Immature natural killer cell (primary cell): Measurements from ENCODE around the gene YIF1A. TPM values are rescaled to one million over a fixed set of nuclear protein-coding genes. Genes with fewer than 3 reads are reported as not detected.
A peak's percentile ranks its signal among the peaks of the same experiment; 100 is the strongest.
"Not testable (repeated sequence)": the region's sequence is repeated elsewhere in the genome, so short reads cannot be mapped to it uniquely, and the experiment has no call there.

Experiments used
- DNase-seq, 3 donors: peaks; one replicate each; pipeline ENCODE4 v3.0.0; 2022; ENCODE audit warnings: mixed read lengths in 1 of 3
- H3K27ac Mint-ChIP-seq, 6 donors: one replicate each; pipeline ENCODE4 v1.8.0; 2020; ENCODE audit warnings: mixed read lengths in 6 of 6, mild to moderate bottlenecking in 5 of 6, inconsistent platforms in 4 of 6, moderate library complexity in 3 of 6
- H3K27me3 Mint-ChIP-seq, 3 donors: one replicate each; pipeline ENCODE4 v1.8.0; 2020 to 2021; ENCODE audit warnings: low read depth in 3 of 3, mild to moderate bottlenecking in 3 of 3, mixed read lengths in 3 of 3, moderate library complexity in 3 of 3, inconsistent platforms in 1 of 3
- H3K36me3 Mint-ChIP-seq, 3 donors: one replicate each; pipeline ENCODE4 v1.8.0; 2020; ENCODE audit warnings: mixed read lengths in 3 of 3, inconsistent platforms in 2 of 3, mild to moderate bottlenecking in 2 of 3
- H3K4me1 Mint-ChIP-seq, 2 donors: one replicate each; pipeline ENCODE4 v1.8.0; 2020; ENCODE audit warnings: inconsistent platforms in 2 of 2, mild to moderate bottlenecking in 2 of 2, mixed read lengths in 2 of 2, moderate library complexity in 1 of 2
- H3K4me3 Mint-ChIP-seq, 5 donors: one replicate each; pipeline ENCODE4 v1.8.0; 2020; ENCODE audit warnings: mild to moderate bottlenecking in 5 of 5, mixed read lengths in 5 of 5, inconsistent platforms in 3 of 5, moderate library complexity in 3 of 5
- H3K9me3 Mint-ChIP-seq, 6 donors: one replicate each; pipeline ENCODE4 v1.8.0; 2020; ENCODE audit warnings: mild to moderate bottlenecking in 6 of 6, mixed read lengths in 6 of 6, inconsistent platforms in 4 of 6, moderate library complexity in 3 of 6
- polyA plus RNA-seq, 3 donors: library from polyadenylated mRNA; unstranded; fragments of 300-500 nt; fragmentation: Illumina TruSeq; gene quantifications; one replicate each; pipeline ENCODE4 v1.2.3, GENCODE V29; 2021

Gene YIF1A
- polyA plus RNA-seq, 3 donors from 2014 or later = 55.7 to 85.2 (median 62.1) TPM

DNA sequence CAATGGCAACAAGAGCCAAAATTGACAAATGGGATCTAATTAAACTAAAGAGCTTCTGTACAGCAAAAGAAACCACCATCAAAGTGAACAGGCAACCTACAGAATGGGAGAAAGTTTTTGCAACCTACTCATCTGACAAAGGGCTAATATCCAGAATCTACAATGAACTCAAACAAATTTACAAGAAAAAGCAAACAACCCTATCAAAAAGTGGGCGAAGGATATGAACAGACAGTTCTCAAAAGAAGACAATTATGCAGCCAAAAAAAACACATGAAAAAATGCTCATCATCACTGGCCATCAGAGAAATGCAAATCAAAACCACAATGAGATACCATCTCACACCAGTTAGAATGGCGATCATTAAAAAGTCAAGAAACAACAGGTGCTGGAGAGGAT is 31.3 kb upstream of the YIF1A start:
- Mint-ChIP-seq H3K4me1 (peaks cover 5 to 22% of the 10 kb centered on the region in 2 donors), H3K27me3 (peaks cover 10 to 14% (median 12%) of the 10 kb centered on the region in 3 donors), H3K4me3 (peak overlapping the region in 1 of 5 donors; percentile 2), H3K27ac (peak overlapping the region in 3 of 6 donors; percentile 32 to 53 (median 42))
- not testable (repeated sequence) for H3K36me3 Mint-ChIP-seq, H3K9me3 Mint-ChIP-seq, DNase-seq

DNA sequence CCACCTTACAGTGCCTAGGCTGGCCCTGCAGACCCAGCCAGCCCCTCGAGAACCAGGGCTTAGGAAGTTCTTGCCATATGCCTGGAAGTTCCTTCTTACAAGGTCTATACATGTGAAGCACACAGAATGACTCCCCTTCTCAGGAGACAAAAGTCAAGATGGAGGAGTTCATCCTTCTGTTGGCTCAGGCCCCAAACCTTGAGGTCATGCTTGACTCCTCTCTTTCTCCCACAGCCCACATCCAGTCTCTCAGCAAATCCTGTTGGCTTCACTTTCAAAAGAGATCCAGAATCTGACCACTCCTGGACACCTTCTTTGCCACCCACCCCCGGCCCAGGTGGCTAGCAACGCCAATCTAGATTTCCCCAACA is 29.6 kb upstream of the YIF1A start:
- Mint-ChIP-seq H3K36me3 (no peaks in the 10 kb centered on the region), H3K27ac (peak overlapping the region in 5 of 6 donors; percentile 7 to 84 (median 56)), H3K4me3 (peak overlapping the region in 1 of 5 donors; percentile 46), H3K27me3 (peaks cover 7 to 20% (median 12%) of the 10 kb centered on the region in 3 donors), H3K4me1 (peaks cover 5 to 27% of the 10 kb centered on the region in 2 donors), H3K9me3 (peaks cover 0 to 5% (median 2%) of the 10 kb centered on the region in 6 donors)
- DNase-seq = no peak

DNA sequence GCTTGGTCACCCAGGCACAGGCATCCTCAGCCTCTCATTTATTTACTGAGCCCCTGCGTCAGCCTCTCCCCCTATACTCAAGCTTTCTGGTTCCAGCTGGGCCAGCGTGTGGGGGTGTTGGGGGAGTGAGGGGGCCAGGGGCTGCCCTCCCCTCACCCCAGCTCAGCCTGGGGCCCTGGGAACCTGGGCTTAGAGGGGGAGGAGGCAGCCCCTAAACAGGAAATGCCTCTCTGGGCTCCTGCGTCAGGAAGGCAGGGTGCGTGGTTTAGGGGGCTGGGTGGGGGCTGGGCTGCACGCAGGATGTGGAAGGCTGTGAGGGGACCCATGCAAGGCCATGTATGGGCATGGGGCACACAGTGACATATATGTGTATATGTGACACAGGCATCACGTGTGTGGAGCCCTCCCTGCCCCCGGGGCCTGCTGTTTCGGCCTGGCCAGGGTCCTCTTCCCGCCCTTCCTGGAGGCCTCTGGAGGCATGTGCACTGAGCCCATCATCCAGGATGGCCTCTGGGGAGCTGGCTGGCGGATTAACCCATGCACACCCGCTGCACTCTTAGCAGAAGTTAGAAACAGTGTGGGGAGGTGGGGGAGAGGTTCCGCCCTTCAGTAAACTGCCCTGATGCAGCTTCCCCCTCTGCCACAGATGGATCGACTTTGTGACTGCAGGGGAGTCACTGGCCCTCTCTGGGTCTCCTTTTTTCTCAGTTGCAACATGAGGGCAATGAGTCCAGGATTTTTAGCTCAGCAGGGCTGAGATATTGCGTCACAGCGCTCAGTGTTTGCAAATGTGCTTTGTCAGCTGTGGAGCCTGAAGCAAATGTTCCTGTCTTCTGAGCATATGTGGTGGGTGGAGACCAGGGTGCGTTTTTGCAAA is 29.0 kb upstream of the YIF1A start:
- Mint-ChIP-seq H3K4me3 (peak overlapping the region in 2 of 5 donors; percentile 29 to 58), H3K27ac (peak overlapping the region in 5 of 6 donors; percentile 56 to 91 (median 62)), H3K27me3 (peaks cover 7 to 20% (median 12%) of the 10 kb centered on the region in 3 donors), H3K4me1 (peaks cover 5 to 27% of the 10 kb centered on the region in 2 donors), H3K9me3 (peaks cover 0 to 5% (median 2%) of the 10 kb centered on the region in 6 donors), H3K36me3 (no peaks in the 10 kb centered on the region)
- DNase-seq = peak; percentile 57 to 65 (median 60)

DNA sequence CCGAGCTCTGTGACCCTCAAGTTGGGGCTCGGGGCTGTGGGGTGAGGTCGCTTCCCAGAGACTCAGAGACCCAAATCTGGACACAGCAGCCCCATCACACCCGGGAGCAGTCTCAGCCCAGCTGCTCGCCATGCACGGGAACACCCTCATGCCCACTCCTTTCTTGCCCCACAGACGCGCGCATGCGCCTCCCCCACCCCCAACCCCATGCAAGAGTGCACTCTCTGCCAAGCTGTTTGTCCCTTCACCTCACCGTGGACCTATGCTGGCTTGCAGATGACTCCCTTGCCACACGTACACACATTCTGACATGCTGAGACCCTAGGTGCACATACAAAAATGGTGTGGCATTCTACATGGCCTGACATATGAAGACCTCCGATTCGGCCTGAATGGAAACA is 28.4 kb upstream of the YIF1A start:
- Mint-ChIP-seq H3K9me3 (peaks cover 0 to 5% (median 2%) of the 10 kb centered on the region in 6 donors), H3K4me1 (peaks cover 8 to 29% of the 10 kb centered on the region in 2 donors), H3K27me3 (peaks cover 11 to 25% (median 14%) of the 10 kb centered on the region in 3 donors), H3K4me3 (peak overlapping the region in 2 of 5 donors; percentile 29 to 58), H3K27ac (peak overlapping the region in 5 of 6 donors; percentile 56 to 91 (median 62)), H3K36me3 (no peaks in the 10 kb centered on the region)
- DNase-seq = no peak

DNA sequence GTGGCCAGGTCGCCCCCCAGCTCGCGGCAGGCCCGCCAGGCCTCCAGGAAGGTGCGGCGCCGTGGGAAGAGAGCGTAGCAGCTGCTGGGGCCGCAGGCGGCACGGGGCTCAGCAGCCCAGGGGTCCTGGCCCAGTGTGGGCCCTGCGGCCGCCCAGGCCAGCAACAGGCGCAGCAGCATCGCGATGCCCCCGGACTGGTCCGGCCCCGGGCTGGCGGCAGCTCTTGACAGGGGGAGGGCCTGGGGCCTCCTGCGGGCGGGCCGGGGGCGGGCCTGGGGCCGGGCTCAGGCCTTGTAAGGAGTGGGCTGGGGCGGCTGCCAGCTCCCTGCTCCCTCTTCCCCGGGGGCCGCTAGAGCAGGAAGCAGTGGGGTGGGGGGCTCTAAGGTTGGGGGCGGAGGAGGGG is 27.9 kb upstream of the YIF1A start, which contains the start of gene CD248:
Gene CD248, minus strand, starts transcription at position 196 of the 403 bp plus-strand sequence. Its CDS starts 17 bp downstream, at position 179.
- peaks cover 12 to 25% (median 16%) of the 10 kb centered on the region in 3 donors for H3K27me3 Mint-ChIP-seq
- H3K4me3 Mint-ChIP-seq = peak within 1 kb of the TSS in 2 of 5 donors; percentile 29 to 58
- no peaks in the 10 kb centered on the region for H3K36me3 Mint-ChIP-seq
- peaks cover 0 to 5% (median 2%) of the 10 kb centered on the region in 6 donors for H3K9me3 Mint-ChIP-seq
- peaks cover 13 to 32% of the 10 kb centered on the region in 2 donors for H3K4me1 Mint-ChIP-seq
- DNase-seq = no peak
- H3K27ac Mint-ChIP-seq = peak within 1 kb of the TSS in 5 of 6 donors; percentile 56 to 91 (median 73)

GRCh38 chr11:66315921-66316811 is 27.2 kb upstream of the YIF1A start:
- no peak overlapping the region for H3K4me3 Mint-ChIP-seq
- peaks cover 12 to 25% (median 17%) of the 10 kb centered on the region in 3 donors for H3K27me3 Mint-ChIP-seq
- DNase-seq = no peak
- no peaks in the 10 kb centered on the region for H3K36me3 Mint-ChIP-seq
- H3K4me1 Mint-ChIP-seq = peaks cover 16 to 33% of the 10 kb centered on the region in 2 donors
- peak overlapping the region in 1 of 6 donors; percentile 73 for H3K27ac Mint-ChIP-seq
- H3K9me3 Mint-ChIP-seq = peaks cover 0 to 5% (median 2%) of the 10 kb centered on the region in 6 donors

DNA sequence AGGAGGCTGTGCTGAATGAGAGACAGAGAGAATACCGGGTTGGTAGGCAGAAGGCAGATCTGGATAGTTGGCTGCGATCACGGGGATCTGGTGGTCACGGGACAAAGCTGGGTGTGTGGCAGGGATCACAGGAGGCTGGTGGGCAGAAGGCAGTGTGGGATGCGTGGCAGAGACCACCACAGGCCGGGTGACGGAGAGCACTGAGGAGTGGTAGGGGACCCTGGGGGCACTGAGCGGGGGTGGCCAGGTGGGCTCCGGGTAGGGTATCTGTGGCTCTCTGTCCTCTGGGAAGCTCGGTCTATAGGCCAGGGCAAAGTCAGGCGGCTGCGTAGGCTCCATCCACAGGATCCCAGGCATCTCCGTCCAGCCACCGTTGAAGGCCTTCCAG is 26.5 kb upstream of the YIF1A start:
- Mint-ChIP-seq H3K4me3 (peak overlapping the region in 1 of 5 donors; percentile 39), H3K27ac (peak overlapping the region in 3 of 6 donors; percentile 22 to 73 (median 30)), H3K9me3 (peaks cover 0 to 5% (median 2%) of the 10 kb centered on the region in 6 donors), H3K4me1 (peaks cover 16 to 33% of the 10 kb centered on the region in 2 donors), H3K36me3 (no peaks in the 10 kb centered on the region), H3K27me3 (peaks cover 12 to 25% (median 17%) of the 10 kb centered on the region in 3 donors)
- no peak for DNase-seq

DNA sequence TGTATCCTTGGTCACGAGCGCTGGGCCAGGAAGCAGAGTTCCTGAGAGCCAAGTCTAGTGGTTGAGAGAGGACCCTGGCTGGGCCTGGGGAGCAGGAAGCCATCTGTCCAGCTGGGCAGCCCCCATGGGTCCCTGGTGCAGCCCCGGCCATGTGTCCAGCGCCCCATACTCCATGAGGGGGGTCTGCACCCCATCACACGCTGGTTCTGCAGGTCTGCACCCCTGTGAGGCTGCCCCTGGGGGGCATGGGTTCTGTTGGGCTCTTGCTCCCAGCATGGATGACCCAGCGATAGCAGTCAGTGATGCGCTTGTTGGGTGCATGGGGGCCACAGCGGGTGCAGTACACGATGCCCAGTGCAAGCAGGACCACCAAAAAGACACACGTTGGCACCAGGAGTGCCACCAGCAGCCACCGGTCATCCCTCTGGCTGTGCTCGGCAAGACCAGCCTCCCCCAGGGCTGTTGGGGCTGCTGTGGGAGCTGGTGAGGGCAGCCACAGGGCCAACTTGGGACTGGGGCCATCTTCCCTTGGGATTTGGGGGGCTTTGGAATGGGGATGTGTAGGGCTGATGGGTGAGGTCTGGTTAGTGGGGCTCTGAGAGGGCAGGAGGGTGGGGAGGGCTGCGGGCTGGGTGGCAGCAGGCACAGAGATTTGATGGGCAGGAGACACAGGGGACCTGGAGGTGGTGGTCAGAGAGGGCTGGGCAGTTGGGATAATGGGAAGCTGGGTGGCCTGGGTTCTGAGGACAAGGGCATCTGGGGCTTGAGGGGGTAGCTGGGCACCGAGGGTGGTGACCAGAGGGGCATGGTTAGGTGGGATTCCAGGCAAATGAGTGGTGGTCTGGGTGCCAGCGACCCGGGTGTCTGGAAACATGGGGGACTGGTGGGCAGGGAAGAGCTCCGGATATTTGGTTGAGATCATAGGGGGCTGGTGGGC is 25.9 kb upstream of the YIF1A start:
- no peaks in the 10 kb centered on the region for H3K36me3 Mint-ChIP-seq
- peaks cover 16 to 33% of the 10 kb centered on the region in 2 donors for H3K4me1 Mint-ChIP-seq
- H3K4me3 Mint-ChIP-seq = peak overlapping the region in 2 of 5 donors; percentile 39 to 51

GRCh38 chr11:66314186-66314501 is 25.2 kb upstream of the YIF1A start:
- no peaks in the 10 kb centered on the region for H3K9me3 Mint-ChIP-seq
- no peak for DNase-seq
- H3K4me3 Mint-ChIP-seq = peak overlapping the region in 4 of 5 donors; percentile 40 to 51 (median 48)
- peaks cover 16 to 33% of the 10 kb centered on the region in 2 donors for H3K4me1 Mint-ChIP-seq
- H3K27ac Mint-ChIP-seq = peak overlapping the region in 4 of 6 donors; percentile 44 to 62 (median 54)
- no peaks in the 10 kb centered on the region for H3K36me3 Mint-ChIP-seq
- peaks cover 12 to 25% (median 13%) of the 10 kb centered on the region in 3 donors for H3K27me3 Mint-ChIP-seq

More for the DNA sequence above, 25.9 kb upstream of the YIF1A start:
- Mint-ChIP-seq H3K27ac (peak overlapping the region in 2 of 6 donors; percentile 30 to 73), H3K9me3 (no peaks in the 10 kb centered on the region), H3K27me3 (peaks cover 12 to 25% (median 17%) of the 10 kb centered on the region in 3 donors)
- no peak for DNase-seq

DNA sequence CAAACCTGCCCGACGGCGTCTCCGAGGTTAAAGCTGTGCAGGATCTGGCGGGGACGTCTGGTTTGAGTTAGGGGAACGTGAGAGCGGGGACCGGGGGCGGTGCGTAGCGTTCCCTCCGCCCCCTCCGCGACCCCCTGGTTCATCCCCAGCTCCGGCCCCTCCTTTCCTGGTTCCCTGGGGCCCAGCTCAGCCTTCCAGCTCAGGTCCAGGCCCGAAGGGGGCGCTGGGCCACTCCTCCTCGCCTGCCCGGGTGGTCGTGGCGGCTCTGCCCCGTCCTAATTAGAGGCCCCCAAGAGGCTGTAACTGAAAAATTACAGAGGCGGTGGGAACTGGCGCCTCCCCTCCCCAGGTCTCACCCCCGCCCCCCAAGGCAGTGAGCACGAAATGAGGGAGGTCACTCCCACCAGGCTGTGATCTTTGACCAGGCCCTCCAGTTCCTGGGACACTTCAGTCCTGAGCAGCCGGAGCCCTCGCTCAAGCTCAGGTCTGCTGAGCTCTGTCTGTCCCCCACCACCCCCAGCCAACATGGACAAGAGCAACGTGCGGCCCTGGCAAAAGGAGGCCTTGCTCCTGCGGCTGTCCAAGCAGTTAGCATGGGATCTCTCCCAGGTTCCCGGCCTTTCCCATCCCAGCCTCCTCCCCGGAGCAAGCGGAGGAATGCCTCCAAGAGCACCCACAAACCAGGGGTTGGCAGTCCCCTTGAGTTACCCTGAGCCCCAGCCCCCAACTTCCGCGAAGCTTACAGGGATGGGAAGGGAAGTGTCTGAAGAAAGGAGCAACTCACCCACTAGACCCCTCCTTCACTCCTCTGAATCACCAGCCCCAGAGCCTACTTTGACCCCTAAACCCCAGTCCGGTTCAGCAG is 24.6 kb upstream of the YIF1A start:
- H3K36me3 Mint-ChIP-seq = no peaks in the 10 kb centered on the region
- H3K27me3 Mint-ChIP-seq = peaks cover 10 to 23% (median 12%) of the 10 kb centered on the region in 3 donors
- H3K27ac Mint-ChIP-seq = peak overlapping the region; percentile 40 to 98 (median 63)
- DNase-seq = no peak
- peaks cover 16 to 27% of the 10 kb centered on the region in 2 donors for H3K4me1 Mint-ChIP-seq
- peak overlapping the region in 4 of 5 donors; percentile 88 to 96 (median 94) for H3K4me3 Mint-ChIP-seq
- no peaks in the 10 kb centered on the region for H3K9me3 Mint-ChIP-seq

DNA sequence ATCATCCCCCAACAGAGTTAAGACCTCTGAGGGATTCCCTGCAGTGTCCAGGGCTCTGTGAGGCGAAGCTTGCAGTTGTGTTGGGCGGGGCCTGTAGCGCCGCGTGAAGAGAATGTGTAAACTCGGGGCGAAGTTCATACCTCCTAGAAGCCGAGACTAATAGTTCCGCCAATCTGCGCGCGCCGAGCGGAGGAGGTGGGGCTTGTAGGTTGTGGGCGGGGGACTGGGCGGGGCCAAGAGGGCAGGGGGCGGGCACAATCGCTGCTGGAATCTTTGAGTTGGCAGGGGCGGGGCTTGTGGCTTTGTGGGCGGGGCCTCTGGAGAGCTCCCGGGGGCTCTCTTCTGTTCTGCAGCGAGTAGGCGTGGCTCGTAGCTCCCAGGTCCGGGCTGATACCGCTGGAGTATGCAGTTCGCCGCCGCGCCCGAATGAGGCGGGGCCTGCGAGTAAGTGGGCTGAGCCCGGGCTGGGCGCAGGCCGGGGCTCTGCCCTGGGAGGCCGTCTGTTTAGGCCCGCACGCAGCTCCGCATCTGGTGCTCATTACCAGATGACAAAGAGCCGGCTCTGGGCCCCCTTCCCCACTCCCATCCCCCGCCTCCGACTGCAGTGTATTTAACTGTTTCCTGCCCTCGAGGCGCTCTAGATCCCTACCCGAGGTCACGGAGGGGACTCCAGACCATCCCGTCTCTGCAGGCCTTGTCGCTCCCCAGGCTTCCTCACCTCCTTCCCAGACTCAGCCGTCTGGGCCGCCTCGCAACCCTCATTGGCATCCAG is 23.8 kb upstream of the YIF1A start:
- H3K27me3 Mint-ChIP-seq = peaks cover 9 to 19% (median 11%) of the 10 kb centered on the region in 3 donors
- peaks cover 16 to 19% of the 10 kb centered on the region in 2 donors for H3K4me1 Mint-ChIP-seq
- no peaks in the 10 kb centered on the region for H3K9me3 Mint-ChIP-seq
- peak overlapping the region; percentile 88 to 96 (median 94) for H3K4me3 Mint-ChIP-seq
- peak overlapping the region; percentile 88 to 98 (median 98) for H3K27ac Mint-ChIP-seq
- no peaks in the 10 kb centered on the region for H3K36me3 Mint-ChIP-seq
- DNase-seq = peak; percentile 87 to 91 (median 89)
